NCI-H524 (cell line): Measurements from ENCODE around the gene GHRHR.

Experiments
- DNase-seq, 2 experiments: peaks; one replicate each; lab custom pipeline; 2025; lab: John Stamatoyannopoulos, UW

GHRHR gene

GRCh38 chr7:30963842-30964241, at the start of gene GHRHR:
TSS of gene GHRHR (plus strand) at chr7:30963953. CDS start at chr7:30964069, 116 bp downstream.
- DNase-seq = no peak

- DNase-seq = no peak
Measured at GRCh38 chr7:30914596-30914995, 49.2 kb upstream of the GHRHR start.

GRCh38 chr7:30915005-30915601, 48.6 kb upstream of the GHRHR start:
- DNase-seq = no peak

GRCh38 chr7:30915751-30916150, 48.0 kb upstream of the GHRHR start:
- DNase-seq = no peak

GRCh38 chr7:30916255-30916654, 47.5 kb upstream of the GHRHR start:
- no peak for DNase-seq

GRCh38 chr7:30916767-30917166, 47.0 kb upstream of the GHRHR start:
- DNase-seq = no peak

GRCh38 chr7:30917216-30917893, 46.4 kb upstream of the GHRHR start:
- DNase-seq = no peak

- no peak for DNase-seq
Measured at GRCh38 chr7:30918676-30919075, 45.1 kb upstream of the GHRHR start.

GRCh38 chr7:30920021-30920583, 43.7 kb upstream of the GHRHR start:
- DNase-seq = no peak

- DNase-seq = no peak
Measured at GRCh38 chr7:30920584-30921539, 42.9 kb upstream of the GHRHR start.

- no peak for DNase-seq
Measured at GRCh38 chr7:30921540-30922401, 42.0 kb upstream of the GHRHR start.

- DNase-seq = no peak
Measured at GRCh38 chr7:30922596-30922995, 41.2 kb upstream of the GHRHR start.

- no peak for DNase-seq
Measured at GRCh38 chr7:30923009-30923773, 40.6 kb upstream of the GHRHR start.

- DNase-seq = no peak
Measured at GRCh38 chr7:30923774-30924413, 39.9 kb upstream of the GHRHR start.

GRCh38 chr7:30924624-30925023, 39.1 kb upstream of the GHRHR start:
- no peak for DNase-seq

GRCh38 chr7:30925117-30925516, 38.6 kb upstream of the GHRHR start:
- DNase-seq = no peak

- DNase-seq = no peak
Measured at GRCh38 chr7:30925913-30926312, 37.8 kb upstream of the GHRHR start.

GRCh38 chr7:30926313-30926712, 37.4 kb upstream of the GHRHR start:
- no peak for DNase-seq

GRCh38 chr7:30927040-30927439, 36.7 kb upstream of the GHRHR start:
- peak in 1 of 2 experiments; percentile 28 for DNase-seq

GRCh38 chr7:30927559-30927958, 36.2 kb upstream of the GHRHR start:
- DNase-seq = no peak
